GM12878 (cell line): ENCODE data around the gene CCIN. TPM values are rescaled to one million over a fixed set of nuclear protein-coding genes. Genes with fewer than 3 reads are reported as not detected.

Experiments
- ATAC-seq: fragments of 200-7000 bp; cut with Tn5 transposase; 3 replicates; pipeline ENCODE4 v1.9.1; 2020; ENCODE audit warnings: mild to moderate bottlenecking, moderate library complexity
- BruUV-seq: library from RNA; stranded (reverse); fragments of 400-500 nt; replicated peaks from 2 replicates; lab custom pipeline; 2021; lab: Mats Ljungman, UMichigan
- CTCF ChIA-PET: fragments of 300-600 bp; sonication (Branson Sonifier 250); formaldehyde crosslinking; extraction: SDS; loops from one replicate; lab custom pipeline; 2021; ENCODE audit warnings: inconsistent platforms; lab: Yijun Ruan, JAX
- POLR2A ChIA-PET: fragments of 350-600 bp; formaldehyde crosslinking; extraction: SDS; loops from one replicate; lab custom pipeline; 2021; ENCODE audit warnings: inconsistent platforms; lab: Charles Lee
- RAD21 ChIA-PET: fragments of 300-600 bp; sonication (Branson Sonifier 250); formaldehyde crosslinking; loops from one replicate; lab custom pipeline; 2023; ENCODE audit warnings: antibody characterized with exemption; ENCODE audit not compliant: unreplicated experiment; lab: Charles Lee
- SMC1A ChIA-PET: fragments of 300-600 bp; sonication (Branson Sonifier 250); formaldehyde crosslinking; loops from one replicate; lab custom pipeline; 2023; ENCODE audit not compliant: unreplicated experiment, uncharacterized antibody; lab: Charles Lee
- DNase-seq: peaks from one replicate; pipeline ENCODE4 v3.0.0-alpha.2; 2011; ENCODE audit warnings: low read depth, low spot score
- FAIRE-seq: peaks from 3 replicates; lab custom pipeline; 2011; peaks lifted over from hg19 to GRCh38; lab: Jason Lieb, UNC
- H2AFZ ChIP-seq: 2 replicates; pipeline ENCODE4 v1.6.0; 2011; ENCODE audit warnings: low read depth, low read length, control low read depth; ENCODE audit not compliant: control insufficient read depth
- H3K27ac ChIP-seq: 2 replicates; pipeline ENCODE4 v1.5.1; 2011; ENCODE audit warnings: control low read depth; ENCODE audit not compliant: control insufficient read depth, insufficient read depth
- H3K27me3 ChIP-seq, 2 experiments: replicated peaks in 1 of 2; 2 replicates each; pipeline versions ENCODE4 v1.6.0 to v1.6.1; 2011; ENCODE audit warnings: low read length in 1 of 2; ENCODE audit not compliant: control insufficient read depth in 2 of 2, insufficient read depth in 2 of 2
- H3K36me3 ChIP-seq, 2 experiments: 2 replicates each; pipeline ENCODE4 v1.5.1; 2011; ENCODE audit warnings: low read length in 1 of 2; ENCODE audit not compliant: control insufficient read depth in 2 of 2, insufficient read depth in 2 of 2
- H3K4me1 ChIP-seq: 2 replicates; pipeline ENCODE4 v1.6.1; 2011; ENCODE audit warnings: mild to moderate bottlenecking, low read length, moderate library complexity, mixed read lengths; ENCODE audit not compliant: control insufficient read depth, insufficient read depth
- H3K4me2 ChIP-seq: 2 replicates; pipeline ENCODE4 v1.6.0; 2011; ENCODE audit warnings: control low read depth; ENCODE audit not compliant: control insufficient read depth, insufficient read depth
- H3K4me3 ChIP-seq: fragments of 200-600 bp; sonication (generic); 2 replicates; pipeline ENCODE4 v1.5.1; 2016
- H3K79me2 ChIP-seq: 2 replicates; pipeline ENCODE4 v1.6.0; 2011; ENCODE audit warnings: low read length; ENCODE audit not compliant: control insufficient read depth, insufficient read depth
- H3K9ac ChIP-seq: 2 replicates; pipeline ENCODE4 v1.8.0; 2011; ENCODE audit warnings: low read length, control low read depth, mixed read lengths; ENCODE audit not compliant: control insufficient read depth, insufficient read depth
- H3K9me3 ChIP-seq: replicated peaks from 3 replicates; pipeline ENCODE4 v1.5.1; 2011; ENCODE audit warnings: mild to moderate bottlenecking, low read length; ENCODE audit not compliant: control insufficient read depth, insufficient read depth
- H4K20me1 ChIP-seq: 2 replicates; pipeline ENCODE4 v1.6.0; 2011; ENCODE audit not compliant: control insufficient read depth, insufficient read depth
- ATF2 ChIP-seq: IDR thresholded peaks from 2 replicates; pipeline ENCODE4 v1.6.1; 2012; ENCODE audit warnings: low read length, inconsistent platforms
- ATF7 ChIP-seq: fragments of 450-650 bp; IDR thresholded peaks from 2 replicates; pipeline ENCODE4 v1.6.1; 2016; ENCODE audit warnings: low read depth, mild to moderate bottlenecking
- BCLAF1 ChIP-seq: fragments of 450-650 bp; IDR thresholded peaks from 2 replicates; pipeline ENCODE4 v1.6.1; 2017; ENCODE audit warnings: antibody characterized with exemption, mild to moderate bottlenecking, moderate library complexity
- FOXM1 ChIP-seq: IDR thresholded peaks from 2 replicates; pipeline ENCODE4 v1.6.1; 2012; ENCODE audit warnings: low read depth, mild to moderate bottlenecking, inconsistent platforms, low read length, moderate library complexity
- GATAD2B ChIP-seq: fragments of 450-650 bp; conservative IDR thresholded peaks from 2 replicates; pipeline ENCODE4 v1.6.1; 2017; ENCODE audit warnings: low read depth, mild to moderate bottlenecking, moderate library complexity
- JUND ChIP-seq: IDR thresholded peaks from 2 replicates; pipeline ENCODE4 v1.6.1; 2012; ENCODE audit warnings: low read depth, mild to moderate bottlenecking, low read length, improper control_type of control experiment, moderate library complexity
- MEF2B ChIP-seq: fragments of 450-650 bp; IDR thresholded peaks from 2 replicates; pipeline ENCODE4 v1.6.1; 2018; ENCODE audit warnings: mild to moderate bottlenecking, moderate library complexity; ENCODE audit not compliant: partially characterized antibody, poor library complexity, severe bottlenecking
- MXI1 ChIP-seq: fragments of 150-350 bp; IDR thresholded peaks from 2 replicates; pipeline ENCODE4 v1.6.1; 2011; ENCODE audit warnings: low read depth, mild to moderate bottlenecking, inconsistent platforms, low read length, improper control_type of control experiment
- NFYB ChIP-seq: IDR thresholded peaks from 2 replicates; pipeline ENCODE4 v1.6.1; 2011; ENCODE audit warnings: low read depth, mild to moderate bottlenecking, low read length, improper control_type of control experiment, moderate library complexity; ENCODE audit not compliant: insufficient read depth
- PBX3 ChIP-seq: IDR thresholded peaks from 2 replicates; pipeline ENCODE4 v1.6.1; 2011; ENCODE audit warnings: mild to moderate bottlenecking, low read depth, low read length, moderate library complexity; ENCODE audit not compliant: insufficient replicate concordance
- POLR2AphosphoS5 ChIP-seq: IDR thresholded peaks from 2 replicates; pipeline ENCODE4 v1.6.1; 2011; ENCODE audit warnings: mild to moderate bottlenecking, low read length, inconsistent platforms
- TCF3 ChIP-seq: IDR thresholded peaks from 2 replicates; pipeline ENCODE4 v1.6.1; 2012; ENCODE audit warnings: low read depth, mild to moderate bottlenecking, low read length, borderline replicate concordance; ENCODE audit not compliant: insufficient read depth
- TCF7 ChIP-seq: IDR thresholded peaks from 2 replicates; pipeline ENCODE4 v1.6.1; 2014; ENCODE audit warnings: antibody characterized with exemption, borderline replicate concordance
- ZNF622 ChIP-seq: fragments of 450-650 bp; IDR thresholded peaks from 2 replicates; pipeline ENCODE4 v1.6.1; 2017; ENCODE audit warnings: mild to moderate bottlenecking, inconsistent platforms
- ZNF687 ChIP-seq: fragments of 450-650 bp; IDR thresholded peaks from 2 replicates; pipeline ENCODE4 v1.6.1; 2017; ENCODE audit warnings: mild to moderate bottlenecking, moderate library complexity
- WGBS: methylation state at CpG from one replicate; pipeline ENCODE4 v1.1.6; 2016; ENCODE audit warnings: low lambda C conversion rate; ENCODE audit not compliant: insufficient replicate concordance, insufficient coverage; ENCODE audit errors: missing lambda C conversion rate; 5-methylcytosine and 5-hydroxymethylcytosine counted together
- in situ Hi-C: fragments of 300-500 bp; cut with MboI; formaldehyde crosslinking; loops from 9 replicates; pipeline ENCODE4 v1.14.3; 2018; ENCODE audit warnings: mixed read lengths
- intact Hi-C: fragments of 100-400 bp; cut with micrococcal nuclease; formaldehyde crosslinking; loops from one replicate; pipeline ENCODE4 v1.14.2; 2022; ENCODE audit not compliant: unreplicated experiment
- polyA plus RNA-seq, 11 experiments: library from polyadenylated mRNA; depleted of rRNA in 4 of 11; unstranded in 6 of 11; stranded (reverse) in 5 of 11; fragments of >200 nt; fragmentation: Nextera tagmentation in 4 of 11; fragmentation: Illumina TruSeq in 1 of 11; extraction: Ambion mirVana in 4 of 11; extraction: Trizol in 1 of 11; gene quantifications; 1 replicate in 1 of 11; 2 replicates in 10 of 11; pipeline versions ENCODE4 v1.2.1 to v1.2.3, GENCODE V29; 2011 to 2016; ENCODE audit warnings: inconsistent platforms in 2 of 11, missing spikeins in 2 of 11, low read depth in 1 of 11
- total RNA-seq, 4 experiments: library from RNA; depleted of rRNA in 3 of 4; stranded (reverse); fragments of >200 nt in 3 of 4; fragmentation: Illumina TruSeq in 1 of 4; extraction: Trizol in 1 of 4; gene quantifications; 2 replicates each; pipeline versions ENCODE4 v1.2.1 to v1.2.3, GENCODE V29; 2013 to 2021

CCIN gene
- total and polyA plus RNA-seq, 10 of the 15 experiments (the other 5 are each of a cell fraction or from before 2014, with no cell fraction given): not detected

- ATAC-seq: no peak
- FAIRE-seq: no peak
- no peak for DNase-seq
- intact Hi-C loops: no loop called here
- no peak overlapping the region for H3K27ac ChIP-seq
- in situ Hi-C loops: no loop called here
- ChIA-PET POLR2A (no interaction called here), RAD21 (interaction anchor here (0.6 to 1.1 kb wide), 2 partner anchors 11 to 25 kb away, joined by 3 read pairs; no protein-coding TSS in a partner anchor), SMC1A (no interaction called here), CTCF (interaction anchor here (2.3 kb wide), 1 partner anchor 23 kb away, joined by 7 read pairs; no protein-coding TSS in a partner anchor)
- no peaks in the 10 kb centered on the region for H4K20me1 ChIP-seq
- no peak overlapping the region for H2AFZ ChIP-seq
- H3K36me3 ChIP-seq: no peaks in the 10 kb centered on the region
- no peaks in the 10 kb centered on the region for H3K79me2 ChIP-seq
- H3K9ac ChIP-seq: no peak overlapping the region
- no peak overlapping the region for H3K4me3 ChIP-seq
- peaks cover 7 to 8% of the 10 kb centered on the region in 2 experiments; a peak in 3 of 4 replicates for H3K27me3 ChIP-seq
- 96% methylated on average over 3 of the region's 4 CpGs for WGBS
- peaks cover 45% of the 10 kb centered on the region for H3K4me1 ChIP-seq
- peaks cover 2% of the 10 kb centered on the region; the same call in 1 of the 3 replicates for H3K9me3 ChIP-seq
- BruUV-seq: no TSS peak
- no peak overlapping the region for H3K4me2 ChIP-seq
- no peak for TF ChIP-seq ZNF622
- TF ChIP-seq FOXM1: no peak
- no peak for TF ChIP-seq MEF2B
- no peak for TF ChIP-seq BCLAF1
- no peak for TF ChIP-seq JUND
- TF ChIP-seq ZNF687: no peak
- TF ChIP-seq POLR2AphosphoS5: no peak
- no peak for TF ChIP-seq TCF7
- no peak for TF ChIP-seq GATAD2B
- TF ChIP-seq PBX3: no peak
- TF ChIP-seq MXI1: no peak
- TF ChIP-seq NFYB: no peak
- TF ChIP-seq ATF2: no peak
- no peak for TF ChIP-seq TCF3
- TF ChIP-seq ATF7: no peak
Measured at GRCh38 chr9:36141288-36141687, 27.9 kb upstream of the CCIN start.
